Panc1 (cell line): ENCODE results near the gene PDZK1. TPM values are rescaled to one million over a fixed set of nuclear protein-coding genes. Genes with fewer than 3 reads are reported as not detected.

Source experiments
- ATAC-seq: fragments of 200-7000 bp; cut with Tn5 transposase; 2 replicates; pipeline ENCODE4 v1.9.1; 2020; ENCODE audit warnings: mild to moderate bottlenecking, moderate library complexity
- BruUV-seq: library from RNA; stranded (reverse); fragments of 400-500 nt; replicated peaks from 2 replicates; lab custom pipeline; 2021; lab: Mats Ljungman, UMichigan
- CTCF ChIA-PET: fragments of 300-600 bp; sonication (Branson Sonifier 250); formaldehyde crosslinking; loops from one replicate; lab custom pipeline; 2022; ENCODE audit warnings: antibody characterized with exemption; lab: Charles Lee
- POLR2A ChIA-PET: fragments of 300-600 bp; sonication (Branson Sonifier 250); formaldehyde crosslinking; loops from one replicate; lab custom pipeline; 2022; ENCODE audit warnings: antibody characterized with exemption; lab: Charles Lee
- DNase-seq: peaks from one replicate; pipeline ENCODE4 v3.0.0-alpha.2; 2010; ENCODE audit warnings: low read depth, low spot score
- H3K27ac ChIP-seq: 2 replicates; pipeline ENCODE4 v1.5.1; 2011; ENCODE audit warnings: mild to moderate bottlenecking, low read length, inconsistent platforms
- H3K27me3 ChIP-seq: fragments of 200-500 bp; sonication (Bioruptor generic); 2 replicates; pipeline ENCODE4 v1.6.0; 2014; ENCODE audit warnings: low read length, inconsistent platforms; ENCODE audit not compliant: control insufficient read depth, insufficient read depth
- H3K36me3 ChIP-seq: fragments of 200-500 bp; sonication (Bioruptor generic); 2 replicates; pipeline ENCODE4 v1.5.1; 2014; ENCODE audit warnings: inconsistent platforms, mild to moderate bottlenecking, low read length, moderate library complexity; ENCODE audit not compliant: control insufficient read depth, insufficient read depth
- H3K4me1 ChIP-seq: 2 replicates; pipeline ENCODE4 v1.5.1; 2011; ENCODE audit warnings: inconsistent platforms, mild to moderate bottlenecking, low read length, moderate library complexity; ENCODE audit not compliant: control insufficient read depth, insufficient read depth
- H3K4me3 ChIP-seq, 2 experiments: 2 replicates each; pipeline ENCODE4 v1.5.1; 2011 to 2012; ENCODE audit warnings: low read depth in 2 of 2, low read length in 2 of 2, mild to moderate bottlenecking in 2 of 2, inconsistent platforms in 1 of 2, moderate library complexity in 1 of 2
- H3K9me3 ChIP-seq: fragments of 200-500 bp; sonication (Bioruptor generic); 2 replicates; pipeline ENCODE4 v1.5.1; 2014; ENCODE audit warnings: low read depth, mild to moderate bottlenecking, inconsistent platforms, low read length, moderate library complexity; ENCODE audit not compliant: control insufficient read depth, insufficient read depth
- CTCF ChIP-seq: fragments of 450-650 bp; IDR thresholded peaks from 2 replicates; pipeline ENCODE4 v1.5.1; 2017; ENCODE audit warnings: mild to moderate bottlenecking
- POLR2AphosphoS5 ChIP-seq: IDR thresholded peaks from 2 replicates; pipeline ENCODE4 v1.6.1; 2012; ENCODE audit warnings: mild to moderate bottlenecking, low read depth, low read length, moderate library complexity
- REST ChIP-seq, 2 experiments: IDR thresholded peaks; 2 replicates each; pipeline ENCODE4 v1.6.1; 2011 to 2012; ENCODE audit warnings: low read depth in 2 of 2, control low read depth in 1 of 2, low read length in 1 of 2, mild to moderate bottlenecking in 1 of 2, moderate library complexity in 1 of 2; ENCODE audit not compliant: insufficient read depth in 1 of 2
- SIN3A ChIP-seq: IDR thresholded peaks from 2 replicates; pipeline ENCODE4 v1.6.1; 2012; ENCODE audit warnings: low read depth, mild to moderate bottlenecking, low read length, moderate library complexity, borderline replicate concordance; ENCODE audit not compliant: insufficient read depth
- TCF7L2 ChIP-seq: IDR thresholded peaks from 2 replicates; pipeline ENCODE4 v1.6.1; 2011; ENCODE audit warnings: mild to moderate bottlenecking, low read depth, low read length, inconsistent platforms
- in situ Hi-C: cut with HindIII; loops from 2 replicates; pipeline ENCODE4 v1.10.0; 2016; ENCODE audit warnings: low sequenced_read_pairs, low pct_unique_long_range_greater_than_20kb
- intact Hi-C: fragments of 100-400 bp; cut with micrococcal nuclease; formaldehyde crosslinking; loops from one replicate; pipeline ENCODE4 v1.10.0; 2022; ENCODE audit not compliant: unreplicated experiment
- total RNA-seq: library from RNA; stranded (reverse); gene quantifications from one replicate; pipeline ENCODE4 v1.2.1, GENCODE V29; 2021; ENCODE audit not compliant: unreplicated experiment

Gene PDZK1
- total RNA-seq, 1 experiment from 2014 or later, result 2.3 TPM

GRCh38 chr1:145720878-145721671, 13.9 kb upstream of the PDZK1 start:
- intact Hi-C loops, result no loop called here

More at GRCh38 chr1:145720878-145721671, 13.9 kb upstream of the PDZK1 start:
- Histone ChIP-seq H3K36me3 (no peaks in the 10 kb centered on the region), H3K4me3 (peak overlapping the region; percentile 24 to 53), H3K27ac (peak overlapping the region; percentile 55), H3K9me3 (no peaks in the 10 kb centered on the region), H3K4me1 (peaks cover 19% of the 10 kb centered on the region), H3K27me3 (no peaks in the 10 kb centered on the region)
- ChIA-PET CTCF (interaction anchor here (0.5 to 1.0 kb wide), 3 partner anchors 9 to 314 kb away, joined by 3 to 5 read pairs (median 5); no protein-coding TSS in a partner anchor), POLR2A (no interaction called here)
- BruUV-seq, result no TSS peak
- no peak for DNase-seq
- in situ Hi-C loops, result no loop called here
- TF ChIP-seq POLR2AphosphoS5 (no peak; the same call in 1 of the 2 replicates), REST (IDR thresholded peaks at IDR 0.05; ENCODE audit: insufficient read depth in 1 of 2, low read depth in 2 of 2, low read length in 1 of 2) (no peak), CTCF (peak; percentile 97), SIN3A (0 out of 2 replicates have a peak, but pooled peaks have one; percentile 40), TCF7L2 (no peak)
- ATAC-seq, result peak; percentile 96
